ENCODE data around the gene CSPG4. TPM values are rescaled to one million over a fixed set of nuclear protein-coding genes. Genes with fewer than 3 reads are reported as not detected.

CSPG4 gene
- total and polyA plus RNA-seq, 9 of the 15 experiments (the other 6 are each of a cell fraction or from before 2014, with no cell fraction given), result under 0.01 to 0.07 (median 0.04) TPM; not detected in 5

- no peak for TF ChIP-seq ATF4 (CRISPR knock-in tag; IDR thresholded peaks at IDR 0.05)
- no peak for TF ChIP-seq NCOR1 (IDR thresholded peaks at IDR 0.05)
- no peak for TF ChIP-seq SMC3 (conservative IDR thresholded peaks at IDR 0.05; ENCODE audit: insufficient read depth, low read depth, low read length)
- peak; percentile 65 for TF ChIP-seq ZFP36 (IDR thresholded peaks at IDR 0.05; ENCODE audit: low read depth, low read length, partially characterized antibody)
- TF ChIP-seq, protein P1, sequence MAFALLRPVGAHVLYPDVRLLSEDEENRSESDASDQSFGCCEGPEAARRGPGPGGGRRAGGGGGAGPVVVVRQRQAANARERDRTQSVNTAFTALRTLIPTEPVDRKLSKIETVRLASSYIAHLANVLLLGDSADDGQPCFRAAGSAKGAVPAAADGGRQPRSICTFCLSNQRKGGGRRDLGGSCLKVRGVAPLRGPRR (CRISPR knock-in tag; IDR thresholded peaks at IDR 0.05), result no peak
- TF ChIP-seq FUS (optimal IDR thresholded peaks at IDR 0.05; ENCODE audit: low read depth, low read length), result no peak
- no peak for TF ChIP-seq GTF2A2 (tag; IDR thresholded peaks at IDR 0.05)
- TF ChIP-seq NFYB (IDR thresholded peaks at IDR 0.05; ENCODE audit: extremely low read depth, insufficient read length), result no peak
- no peak for TF ChIP-seq ZNF146 (CRISPR knock-in tag; IDR thresholded peaks at IDR 0.05; ENCODE audit: unreplicated experiment)
- peak; percentile 57; the same call in 1 of the 2 replicates for TF ChIP-seq BCOR (IDR thresholded peaks at IDR 0.05)
- no peak for TF ChIP-seq SUPT5H (IDR thresholded peaks at IDR 0.05)
- no peak for TF ChIP-seq RBM15 (IDR thresholded peaks at IDR 0.05; ENCODE audit: insufficient read depth, low read length)
- no peak for TF ChIP-seq FOXA1 (IDR thresholded peaks at IDR 0.05; ENCODE audit: borderline replicate concordance)
- TF ChIP-seq HNRNPUL1 (IDR thresholded peaks at IDR 0.05; ENCODE audit: low read length), result no peak
These were observed 19.6 kb upstream of the CSPG4 start (continued) for GRCh38 chr15:75732177-75732808.
